A549 (cell line): Measurements from ENCODE around the gene TMEM143.

Experiments
- CBX8 ChIP-seq: fragments of 200-600 bp; sonication (generic); IDR thresholded peaks from 2 replicates; pipeline ENCODE4 v1.6.1; 2016
- CTCF ChIP-seq: fragments of >200 bp; sonication (Bioruptor Twin); formaldehyde crosslinking; IDR thresholded peaks from 3 replicates; pipeline ENCODE4 v1.5.1; 2016
- HMGXB4 ChIP-seq: fragments of 250-450 bp; sonication (Bioruptor Pico); IDR thresholded peaks from 2 replicates; pipeline ENCODE4 v1.5.0; 2021; ENCODE audit warnings: mild to moderate bottlenecking, moderate library complexity, borderline replicate concordance
- JUN ChIP-seq, 2 experiments: fragments of >200 bp; sonication (Bioruptor Twin); formaldehyde crosslinking; IDR thresholded peaks; 2 replicates in 1 of 2; 3 replicates in 1 of 2; pipeline ENCODE4 v1.6.1; 2016 to 2017
- MAFK ChIP-seq: fragments of 450-650 bp; IDR thresholded peaks from 2 replicates; pipeline ENCODE4 v1.6.1; 2014; ENCODE audit not compliant: partially characterized antibody
- MAX ChIP-seq: IDR thresholded peaks from 2 replicates; pipeline ENCODE4 v1.6.1; 2012
- POLR2A ChIP-seq: IDR thresholded peaks from 2 replicates; pipeline ENCODE4 v1.6.1; 2012; ENCODE audit warnings: mild to moderate bottlenecking, low read length
- USF2 ChIP-seq: fragments of 450-650 bp; IDR thresholded peaks from 2 replicates; pipeline ENCODE4 v1.6.1; 2014; ENCODE audit warnings: antibody characterized with exemption

GRCh38 chr19:48338802-48339503 lies 24.8 kb downstream of the TMEM143 start:
- TF ChIP-seq MAFK (no peak), CTCF (no peak), CBX8 (no peak), HMGXB4 (CRISPR knock-in tag) (no peak), POLR2A (no peak), JUN (IDR thresholded peaks at IDR 0.05) (no peak), MAX (no peak), USF2 (no peak)
